ENCODE results near the gene RHBDF2.
A peak's percentile ranks its signal among the peaks of the same experiment; 100 is the strongest.
"Not testable (repeated sequence)": the region's sequence is repeated elsewhere in the genome, so short reads cannot be mapped to it uniquely, and the experiment has no call there.

The RHBDF2 gene

DNA sequence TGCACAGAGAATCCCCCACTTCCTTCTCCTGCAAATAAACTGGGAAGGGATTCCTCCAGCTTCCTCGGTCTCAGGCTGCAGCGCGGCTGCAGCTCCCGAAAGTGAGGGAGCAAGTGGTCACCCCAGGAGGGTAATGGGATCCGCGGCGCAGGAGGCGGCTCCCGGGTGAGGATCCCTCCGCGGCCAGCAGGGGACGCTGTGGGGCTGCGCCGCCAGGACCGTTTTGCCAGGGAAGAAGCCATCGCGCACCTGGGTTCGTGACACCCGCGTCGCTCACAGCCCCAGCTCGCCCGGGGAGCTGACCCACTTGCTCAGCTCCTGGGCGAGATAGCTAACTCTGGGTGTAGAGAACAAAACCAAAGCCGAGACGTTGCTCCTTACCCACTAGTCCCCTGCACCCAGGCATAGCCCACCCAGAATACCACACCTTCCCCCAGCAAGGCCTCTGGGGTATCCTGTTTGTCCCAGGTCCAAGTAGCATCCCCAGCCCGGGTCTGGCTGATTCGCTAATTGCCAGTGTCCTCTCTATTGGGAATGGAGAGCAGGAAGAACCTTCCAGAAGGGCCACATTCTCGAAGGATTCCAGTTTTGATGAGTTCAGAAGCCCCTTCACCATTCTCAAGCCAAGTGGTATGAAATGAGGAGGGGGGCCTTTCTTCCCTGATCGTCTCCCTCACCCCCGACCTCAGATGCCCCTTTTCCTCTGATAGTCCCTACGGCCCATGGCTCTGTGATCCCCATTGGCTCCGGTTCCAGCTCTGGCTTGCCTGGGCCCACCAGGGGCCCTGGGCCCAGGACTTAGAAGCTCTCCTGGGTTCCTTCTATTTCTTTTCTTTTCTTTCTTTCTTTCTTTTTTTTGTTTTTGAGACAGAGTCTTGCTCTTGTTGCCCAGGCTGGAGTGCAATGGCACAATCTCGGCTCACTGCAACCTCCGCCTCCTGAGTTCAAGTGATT is 22.1 kb upstream of the RHBDF2 start:
- Histone ChIP-seq H3K27me3 (peaks cover 21% of the 10 kb centered on the region), H3K4me1 (ENCODE audit: control insufficient read depth in 1 of 2, insufficient read depth in 1 of 2, low read depth in 1 of 2, low read length in 1 of 2) (peaks cover 9 to 19% of the 10 kb centered on the region in 2 experiments), H3K27ac (no peak overlapping the region), H3K36me3 (no peaks in the 10 kb centered on the region), H3K4me3 (ENCODE audit: low read depth in 1 of 2, low read length in 1 of 2) (no peak overlapping the region), H3K9me3 (no peaks in the 10 kb centered on the region)
- TF ChIP-seq, protein P1, sequence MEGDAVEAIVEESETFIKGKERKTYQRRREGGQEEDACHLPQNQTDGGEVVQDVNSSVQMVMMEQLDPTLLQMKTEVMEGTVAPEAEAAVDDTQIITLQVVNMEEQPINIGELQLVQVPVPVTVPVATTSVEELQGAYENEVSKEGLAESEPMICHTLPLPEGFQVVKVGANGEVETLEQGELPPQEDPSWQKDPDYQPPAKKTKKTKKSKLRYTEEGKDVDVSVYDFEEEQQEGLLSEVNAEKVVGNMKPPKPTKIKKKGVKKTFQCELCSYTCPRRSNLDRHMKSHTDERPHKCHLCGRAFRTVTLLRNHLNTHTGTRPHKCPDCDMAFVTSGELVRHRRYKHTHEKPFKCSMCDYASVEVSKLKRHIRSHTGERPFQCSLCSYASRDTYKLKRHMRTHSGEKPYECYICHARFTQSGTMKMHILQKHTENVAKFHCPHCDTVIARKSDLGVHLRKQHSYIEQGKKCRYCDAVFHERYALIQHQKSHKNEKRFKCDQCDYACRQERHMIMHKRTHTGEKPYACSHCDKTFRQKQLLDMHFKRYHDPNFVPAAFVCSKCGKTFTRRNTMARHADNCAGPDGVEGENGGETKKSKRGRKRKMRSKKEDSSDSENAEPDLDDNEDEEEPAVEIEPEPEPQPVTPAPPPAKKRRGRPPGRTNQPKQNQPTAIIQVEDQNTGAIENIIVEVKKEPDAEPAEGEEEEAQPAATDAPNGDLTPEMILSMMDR (IDR thresholded peaks at IDR 0.05) = peak; percentile 98

- H3K4me3 ChIP-seq (ENCODE audit: low read depth in 1 of 2, low read length in 1 of 2); H3K27me3 ChIP-seq; H3K36me3 ChIP-seq; H3K4me1 ChIP-seq (ENCODE audit: control insufficient read depth in 1 of 2, insufficient read depth in 1 of 2, low read depth in 1 of 2, low read length in 1 of 2); H3K27ac ChIP-seq; H3K9me3 ChIP-seq: not testable (repeated sequence)
Measured at GRCh38 chr17:76521683-76522082, 20.5 kb upstream of the RHBDF2 start.

- Histone ChIP-seq H3K4me3 (ENCODE audit: low read depth in 1 of 2, low read length in 1 of 2) (no peak overlapping the region), H3K4me1 (ENCODE audit: control insufficient read depth in 1 of 2, insufficient read depth in 1 of 2, low read depth in 1 of 2, low read length in 1 of 2) (peaks cover 4 to 7% of the 10 kb centered on the region in 2 experiments), H3K27me3 (peaks cover 5% of the 10 kb centered on the region), H3K36me3 (no peaks in the 10 kb centered on the region), H3K9me3 (no peaks in the 10 kb centered on the region), H3K27ac (no peak overlapping the region)
- TF ChIP-seq, protein P1 (IDR thresholded peaks at IDR 0.05) = no peak
Measured at GRCh38 chr17:76521262-76521661, 20.0 kb upstream of the RHBDF2 start.

GRCh38 chr17:76519048-76519966 is 18.1 kb upstream of the RHBDF2 start:
- peaks cover 11 to 19% of the 10 kb centered on the region in 2 experiments for H3K4me1 ChIP-seq (ENCODE audit: control insufficient read depth in 1 of 2, insufficient read depth in 1 of 2, low read depth in 1 of 2, low read length in 1 of 2)
- no peak overlapping the region for H3K4me3 ChIP-seq (ENCODE audit: low read depth in 1 of 2, low read length in 1 of 2)
- H3K9me3 ChIP-seq = no peaks in the 10 kb centered on the region
- H3K27me3 ChIP-seq = peaks cover 5% of the 10 kb centered on the region
- TF ChIP-seq, protein P1 (IDR thresholded peaks at IDR 0.05) = no peak
- H3K36me3 ChIP-seq = no peaks in the 10 kb centered on the region
- no peak overlapping the region for H3K27ac ChIP-seq

- H3K9me3 ChIP-seq = no peaks in the 10 kb centered on the region
- TF ChIP-seq, protein P1 (IDR thresholded peaks at IDR 0.05) = no peak
- no peaks in the 10 kb centered on the region for H3K36me3 ChIP-seq
- no peak overlapping the region for H3K27ac ChIP-seq
- H3K4me3 ChIP-seq (ENCODE audit: low read depth in 1 of 2, low read length in 1 of 2) = no peak overlapping the region
- H3K27me3 ChIP-seq = no peaks in the 10 kb centered on the region
- H3K4me1 ChIP-seq (ENCODE audit: control insufficient read depth in 1 of 2, insufficient read depth in 1 of 2, low read depth in 1 of 2, low read length in 1 of 2) = peaks cover 7 to 11% of the 10 kb centered on the region in 2 experiments
Measured at GRCh38 chr17:76517638-76518038, 16.4 kb upstream of the RHBDF2 start.
